Fibroblast of lung (primary cell): ENCODE results near the gene SECTM1. TPM values are rescaled to one million over a fixed set of nuclear protein-coding genes. Genes with fewer than 3 reads are reported as not detected.

Experiments
- DNase-seq, 2 donors: peaks; one replicate each; pipeline versions ENCODE4 v3.0.0 to v3.0.0-alpha.2; 2010; ENCODE audit warnings: low read depth in 2 of 2
- H2AFZ ChIP-seq: 2 replicates; pipeline ENCODE4 v1.5.1; 2012; ENCODE audit warnings: low read length, control low read depth, inconsistent platforms
- H3K27ac ChIP-seq: 2 replicates; pipeline ENCODE4 v1.5.1; 2011; ENCODE audit warnings: low read length, control low read depth; ENCODE audit not compliant: insufficient read depth
- H3K27me3 ChIP-seq: 2 replicates; pipeline ENCODE4 v1.5.1; 2011; ENCODE audit warnings: mild to moderate bottlenecking, low read length; ENCODE audit not compliant: control insufficient read depth, insufficient read depth
- H3K36me3 ChIP-seq: 2 replicates; pipeline ENCODE4 v1.5.1; 2011; ENCODE audit warnings: low read length; ENCODE audit not compliant: control insufficient read depth, insufficient read depth
- H3K4me1 ChIP-seq: 2 replicates; pipeline ENCODE4 v1.5.1; 2011; ENCODE audit warnings: low read length; ENCODE audit not compliant: control insufficient read depth, insufficient read depth; ENCODE audit errors: extremely low read depth
- H3K4me2 ChIP-seq: 2 replicates; pipeline ENCODE4 v1.5.1; 2011; ENCODE audit warnings: low read length, control low read depth; ENCODE audit not compliant: insufficient read depth; ENCODE audit errors: extremely low read depth
- H3K4me3 ChIP-seq, 4 experiments: fragments of 200-600 bp in 1 of 4; sonication (generic) in 1 of 4; replicated peaks in 1 of 4; 2 replicates each; pipeline ENCODE4 v1.5.1; 2011 to 2016; ENCODE audit warnings: low read length in 4 of 4, low read depth in 3 of 4, mild to moderate bottlenecking in 3 of 4, control low read depth in 2 of 4, inconsistent platforms in 1 of 4, mixed read lengths in 1 of 4; ENCODE audit not compliant: insufficient read depth in 1 of 4; ENCODE audit errors: control extremely low read depth in 1 of 4
- H3K79me2 ChIP-seq: 2 replicates; pipeline ENCODE4 v1.5.1; 2012; ENCODE audit warnings: mild to moderate bottlenecking, low read length, inconsistent platforms; ENCODE audit not compliant: control insufficient read depth, insufficient read depth
- H3K9ac ChIP-seq: 2 replicates; pipeline ENCODE4 v1.5.1; 2011; ENCODE audit warnings: mild to moderate bottlenecking, low read length, control low read depth; ENCODE audit not compliant: insufficient read depth
- H3K9me3 ChIP-seq: 2 replicates; pipeline ENCODE4 v1.5.1; 2012; ENCODE audit warnings: low read depth, low read length; ENCODE audit not compliant: control insufficient read depth, insufficient read depth
- H4K20me1 ChIP-seq: 2 replicates; pipeline ENCODE4 v1.5.1; 2011; ENCODE audit warnings: low read length; ENCODE audit not compliant: control insufficient read depth, insufficient read depth; ENCODE audit errors: extremely low read depth
- CTCF ChIP-seq, 2 donors: IDR thresholded peaks in 1 of 2; conservative IDR thresholded peaks in 1 of 2; 1 replicate in 1 of 2; 2 replicates in 1 of 2; pipeline ENCODE4 v1.5.1; 2011 to 2012; ENCODE audit warnings: low read length in 2 of 2, control low read depth in 1 of 2, inconsistent platforms in 1 of 2, low read depth in 1 of 2, mild to moderate bottlenecking in 1 of 2
- EZH2 ChIP-seq: IDR thresholded peaks from 2 replicates; pipeline ENCODE4 v1.5.1; 2012; ENCODE audit warnings: low read length, control low read depth, mild to moderate bottlenecking; ENCODE audit errors: missing control alignments
- polyA plus RNA-seq, 2 donors: library from polyadenylated mRNA; depleted of rRNA in 1 of 2; stranded (reverse) in 1 of 2; unstranded in 1 of 2; fragments of >200 nt; gene quantifications; 2 replicates each; pipeline ENCODE4 v1.2.1, GENCODE V29; 2011 to 2012; ENCODE audit warnings: missing spikeins in 1 of 2
- total RNA-seq: library from RNA; depleted of rRNA; stranded (reverse); fragments of >200 nt; gene quantifications from 2 replicates; pipeline ENCODE4 v1.2.1, GENCODE V29; 2014

The SECTM1 gene
- total and polyA plus RNA-seq, 2 donors (not counting 1 experiment from before 2014, with no cell fraction given) = 17.3 to 17.5 TPM

GRCh38 chr17:82299452-82299851 is 34.1 kb downstream of the SECTM1 start:
- no peaks in the 10 kb centered on the region for H4K20me1 ChIP-seq
- H3K9ac ChIP-seq = no peak overlapping the region
- H3K4me2 ChIP-seq = no peak overlapping the region
- H3K27ac ChIP-seq = no peak overlapping the region
- H3K4me3 ChIP-seq = no peak overlapping the region
- no peaks in the 10 kb centered on the region for H3K27me3 ChIP-seq
- no peak overlapping the region for H2AFZ ChIP-seq
- DNase-seq = no peak
- H3K4me1 ChIP-seq = peaks cover 15% of the 10 kb centered on the region
- no peaks in the 10 kb centered on the region for H3K79me2 ChIP-seq
- no peaks in the 10 kb centered on the region for H3K9me3 ChIP-seq
- TF ChIP-seq CTCF (conservative IDR thresholded peaks at IDR 0.05 in 1 of 2, IDR thresholded peaks at IDR 0.05 in 1 of 2; ENCODE audit: low read depth in 1 of 2, low read length in 2 of 2) = no peak
- TF ChIP-seq EZH2 = no peak
- H3K36me3 ChIP-seq = no peaks in the 10 kb centered on the region

DNA sequence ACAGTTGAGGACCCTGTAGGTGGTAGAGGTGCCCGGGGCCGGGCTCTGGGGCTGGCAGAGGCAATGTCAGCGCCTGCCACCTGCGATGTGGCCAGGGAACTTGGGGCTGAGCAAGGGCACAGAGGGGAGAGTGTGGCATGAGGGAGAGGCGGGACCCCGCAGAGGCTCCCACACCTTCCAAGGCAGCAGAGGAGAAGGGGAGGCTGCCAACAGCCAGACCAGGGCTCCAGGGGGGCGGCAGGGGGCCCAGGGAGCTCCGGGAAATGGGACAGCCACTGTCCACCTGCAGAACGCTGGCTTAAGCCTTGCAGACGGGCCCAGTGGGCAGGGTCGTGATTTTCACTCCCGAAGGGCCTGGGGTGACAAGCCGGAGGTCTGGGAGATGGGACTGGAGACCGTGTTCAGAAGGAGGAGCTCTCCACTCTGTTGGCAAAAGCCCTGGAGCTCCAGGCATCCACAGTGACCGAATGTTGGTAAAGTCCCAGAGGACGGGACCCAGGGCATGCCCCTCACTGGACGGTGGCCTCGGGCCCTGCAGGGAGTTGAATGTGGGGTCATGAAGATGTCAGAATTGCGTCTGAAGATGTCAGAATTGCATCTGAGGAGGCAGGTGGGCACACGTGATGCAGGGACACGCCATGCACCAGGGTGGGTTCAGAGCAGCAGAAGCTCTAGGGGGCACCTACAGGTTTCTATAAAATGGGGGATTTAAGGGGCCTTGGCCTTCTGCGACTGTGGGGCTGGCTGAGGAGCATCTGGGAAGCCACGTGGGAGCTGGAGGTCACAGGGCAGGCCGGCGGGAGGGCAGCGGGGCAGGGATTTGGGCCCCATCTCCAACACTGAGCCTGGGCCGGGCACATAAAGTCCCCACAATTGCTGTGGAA is 34.8 kb downstream of the SECTM1 start:
- TF ChIP-seq EZH2 = no peak
- no peak for TF ChIP-seq CTCF (conservative IDR thresholded peaks at IDR 0.05 in 1 of 2, IDR thresholded peaks at IDR 0.05 in 1 of 2; ENCODE audit: low read depth in 1 of 2, low read length in 2 of 2)
- H3K9ac ChIP-seq = peak overlapping the region; percentile 60

GRCh38 chr17:82297714-82298537 is 35.6 kb downstream of the SECTM1 start:
- H4K20me1 ChIP-seq = no peaks in the 10 kb centered on the region
- no peaks in the 10 kb centered on the region for H3K27me3 ChIP-seq
- H3K79me2 ChIP-seq = no peaks in the 10 kb centered on the region
- H3K9ac ChIP-seq = peak overlapping the region; percentile 71
- H3K27ac ChIP-seq = peak overlapping the region; percentile 95
- no peaks in the 10 kb centered on the region for H3K9me3 ChIP-seq
- H3K4me3 ChIP-seq = peak overlapping the region; percentile 23 to 53 (median 33)
- TF ChIP-seq CTCF (conservative IDR thresholded peaks at IDR 0.05 in 1 of 2, IDR thresholded peaks at IDR 0.05 in 1 of 2; ENCODE audit: low read depth in 1 of 2, low read length in 2 of 2) (no peak), EZH2 (no peak)
- peak overlapping the region; percentile 49 for H2AFZ ChIP-seq
- peak overlapping the region; percentile 69 for H3K4me2 ChIP-seq
- peaks cover 17% of the 10 kb centered on the region for H3K4me1 ChIP-seq
- H3K36me3 ChIP-seq = no peaks in the 10 kb centered on the region
- DNase-seq = peak; percentile 91 to 96

More for the DNA sequence above, 34.8 kb downstream of the SECTM1 start:
- Histone ChIP-seq H3K9me3 (no peaks in the 10 kb centered on the region), H3K4me1 (peaks cover 17% of the 10 kb centered on the region), H4K20me1 (no peaks in the 10 kb centered on the region), H3K27ac (peak overlapping the region; percentile 95), H3K36me3 (no peaks in the 10 kb centered on the region), H2AFZ (no peak overlapping the region), H3K4me3 (peak overlapping the region in 1 of 4 experiments; percentile 53), H3K27me3 (no peaks in the 10 kb centered on the region), H3K79me2 (no peaks in the 10 kb centered on the region), H3K4me2 (peak overlapping the region; percentile 69)
- no peak for DNase-seq
